CD14-positive monocyte (primary cell): Measurements from ENCODE around the gene TEAD2. TPM values are rescaled to one million over a fixed set of nuclear protein-coding genes. Genes with fewer than 3 reads are reported as not detected.

ENCODE experiments used
- DNase-seq, 3 donors: peaks; one replicate each; pipeline ENCODE4 v3.0.0-alpha.2; 2011 to 2022
- H2AFZ ChIP-seq: 2 replicates; pipeline ENCODE4 v1.6.0; 2012; ENCODE audit warnings: mild to moderate bottlenecking, low read depth, low read length, inconsistent platforms; ENCODE audit not compliant: insufficient read depth, poor library complexity, severe bottlenecking
- H3K27ac ChIP-seq, 2 donors: 1 replicate in 1 of 2; 2 replicates in 1 of 2; pipeline ENCODE4 v1.5.1; 2012 to 2013; ENCODE audit warnings: low read length in 2 of 2, control low read depth in 1 of 2, inconsistent platforms in 1 of 2, low read depth in 1 of 2, mild to moderate bottlenecking in 1 of 2
- H3K27me3 ChIP-seq, 2 donors: one replicate each; pipeline versions ENCODE4 v1.6.0 to v1.6.1; 2011 to 2013; ENCODE audit warnings: low read length in 2 of 2; ENCODE audit not compliant: control insufficient read depth in 2 of 2, insufficient read depth in 2 of 2
- H3K36me3 ChIP-seq, 2 donors: replicated peaks in 1 of 2; 1 replicate in 1 of 2; 2 replicates in 1 of 2; pipeline versions ENCODE4 v1.5.1 to v1.6.1; 2012 to 2013; ENCODE audit warnings: low read length in 2 of 2, control low read depth in 1 of 2, inconsistent platforms in 1 of 2, mild to moderate bottlenecking in 1 of 2; ENCODE audit not compliant: insufficient read depth in 2 of 2, control insufficient read depth in 1 of 2
- H3K4me1 ChIP-seq, 2 donors: 1 replicate in 1 of 2; 2 replicates in 1 of 2; pipeline versions ENCODE4 v1.5.1 to v1.6.1; 2012 to 2013; ENCODE audit warnings: low read length in 2 of 2, control low read depth in 1 of 2, inconsistent platforms in 1 of 2, mild to moderate bottlenecking in 1 of 2, moderate library complexity in 1 of 2; ENCODE audit not compliant: insufficient read depth in 2 of 2, control insufficient read depth in 1 of 2
- H3K4me2 ChIP-seq: replicated peaks from 2 replicates; pipeline ENCODE3; 2012; ENCODE audit warnings: low read length, moderate library complexity, mild to moderate bottlenecking; ENCODE audit not compliant: poor library complexity, severe bottlenecking; ENCODE audit errors: extremely low read depth
- H3K4me3 ChIP-seq, 3 experiments: fragments of 200-600 bp in 1 of 3; sonication (generic) in 1 of 3; replicated peaks in 1 of 3; 1 replicate in 2 of 3; 2 replicates in 1 of 3; pipeline ENCODE4 v1.5.1; 2011 to 2013; ENCODE audit warnings: low read length in 3 of 3, mild to moderate bottlenecking in 3 of 3, control low read depth in 2 of 3, low read depth in 2 of 3, inconsistent platforms in 1 of 3, moderate library complexity in 1 of 3
- H3K79me2 ChIP-seq: 2 replicates; pipeline ENCODE4 v1.6.0; 2012; ENCODE audit warnings: mild to moderate bottlenecking, control low read depth, inconsistent platforms, low read length, moderate library complexity; ENCODE audit not compliant: insufficient read depth
- H3K9ac ChIP-seq: 2 replicates; pipeline ENCODE4 v1.6.0; 2017; ENCODE audit warnings: low read length, mild to moderate bottlenecking; ENCODE audit not compliant: insufficient read depth, poor library complexity, severe bottlenecking
- H3K9me3 ChIP-seq, 2 donors: replicated peaks in 1 of 2; 1 replicate in 1 of 2; 2 replicates in 1 of 2; pipeline versions ENCODE4 v1.5.1 to v1.6.1; 2012 to 2013; ENCODE audit warnings: low read length in 2 of 2, control low read depth in 1 of 2; ENCODE audit not compliant: control insufficient read depth in 1 of 2, insufficient read depth in 1 of 2
- H4K20me1 ChIP-seq: 2 replicates; pipeline ENCODE4 v1.6.0; 2012; ENCODE audit warnings: mild to moderate bottlenecking, low read length, control low read depth, moderate library complexity; ENCODE audit not compliant: insufficient read depth
- H3K27ac Mint-ChIP-seq, 7 donors: one replicate each; pipeline ENCODE4 v1.8.0; 2020; ENCODE audit warnings: mild to moderate bottlenecking in 7 of 7, mixed read lengths in 7 of 7, moderate library complexity in 6 of 7, inconsistent platforms in 2 of 7
- H3K27me3 Mint-ChIP-seq, 3 donors: one replicate each; pipeline ENCODE4 v1.8.0; 2021 to 2022; ENCODE audit warnings: low read depth in 3 of 3, mild to moderate bottlenecking in 3 of 3, mixed read lengths in 3 of 3, moderate library complexity in 3 of 3, inconsistent platforms in 1 of 3
- H3K36me3 Mint-ChIP-seq, 2 donors: one replicate each; pipeline ENCODE4 v1.8.0; 2020; ENCODE audit warnings: mixed read lengths in 2 of 2, inconsistent platforms in 1 of 2, mild to moderate bottlenecking in 1 of 2
- H3K4me1 Mint-ChIP-seq: one replicate; pipeline ENCODE4 v1.8.0; 2020; ENCODE audit warnings: mild to moderate bottlenecking, mixed read lengths
- H3K4me3 Mint-ChIP-seq, 2 donors: one replicate each; pipeline ENCODE4 v1.8.0; 2020; ENCODE audit warnings: mild to moderate bottlenecking in 2 of 2, mixed read lengths in 2 of 2, moderate library complexity in 1 of 2
- H3K9me3 Mint-ChIP-seq, 7 donors: one replicate each; pipeline ENCODE4 v1.8.0; 2020 to 2022; ENCODE audit warnings: mixed read lengths in 7 of 7, mild to moderate bottlenecking in 6 of 7, moderate library complexity in 6 of 7, inconsistent platforms in 2 of 7
- WGBS: methylation state at CpG from one replicate; pipeline ENCODE4 v1.1.5; 2013; ENCODE audit warnings: missing lambda C conversion rate; ENCODE audit not compliant: insufficient coverage; 5-methylcytosine and 5-hydroxymethylcytosine counted together
- intact Hi-C, 2 donors: fragments of 100-400 bp; cut with micrococcal nuclease; formaldehyde crosslinking; loops; one replicate each; pipeline versions ENCODE4 v1.15.0 to v1.15.1; 2023
- polyA plus RNA-seq, 3 donors: library from polyadenylated mRNA; depleted of rRNA in 1 of 3; unstranded in 2 of 3; stranded (reverse) in 1 of 3; fragments of 300-500 nt in 2 of 3; fragments of >200 nt in 1 of 3; fragmentation: Illumina TruSeq in 2 of 3; gene quantifications; 1 replicate in 2 of 3; 2 replicates in 1 of 3; pipeline ENCODE4 v1.2.3, GENCODE V29; 2012 to 2021
- TF ChIP-seq, protein P1 (sequence below): fragments of 200-600 bp; IDR thresholded peaks from one replicate; pipeline ENCODE4 v1.8.0; 2022; ENCODE audit warnings: antibody characterized with exemption, mild to moderate bottlenecking

The TEAD2 gene
- polyA plus RNA-seq, 3 donors: not detected

DNA sequence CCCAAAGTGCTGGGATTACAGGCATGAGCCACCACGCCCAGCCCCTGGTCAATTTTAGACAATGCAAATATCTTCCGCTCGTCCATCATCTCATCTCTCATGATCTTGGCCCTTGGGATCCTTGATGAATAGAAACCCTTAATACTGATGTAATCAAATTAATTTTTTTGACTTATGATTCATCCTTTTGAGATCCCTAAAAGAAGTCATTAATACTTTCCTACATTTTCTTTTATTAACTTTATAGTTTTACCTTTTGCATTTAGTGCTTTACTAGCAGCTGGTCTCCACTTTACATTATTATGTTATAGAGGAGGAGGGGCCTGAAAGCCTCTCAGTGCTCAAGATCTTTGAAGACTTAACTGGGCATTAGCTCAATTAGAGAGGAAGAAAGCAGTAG lies 18.2 kb upstream of the TEAD2 start:
- Histone ChIP-seq H3K9me3 (peaks cover 0 to 8% of the 10 kb centered on the region in 2 donors), H4K20me1 (no peaks in the 10 kb centered on the region), H3K4me2 (no peak overlapping the region), H3K36me3 (no peaks in the 10 kb centered on the region), H3K4me1 (no peaks in the 10 kb centered on the region), H3K9ac (no peak overlapping the region), H3K79me2 (no peaks in the 10 kb centered on the region), H2AFZ (no peak overlapping the region), H3K27me3 (peaks cover 0 to 3% of the 10 kb centered on the region in 2 donors), H3K4me3 (no peak overlapping the region), H3K27ac (no peak overlapping the region)
- Mint-ChIP-seq H3K27me3 (peaks cover 12 to 18% (median 14%) of the 10 kb centered on the region in 3 donors), H3K36me3 (no peaks in the 10 kb centered on the region), H3K27ac (no peak overlapping the region), H3K9me3 (peaks cover 3 to 19% (median 10%) of the 10 kb centered on the region in 7 donors), H3K4me1 (no peaks in the 10 kb centered on the region), H3K4me3 (no peak overlapping the region)
- TF ChIP-seq, protein P1, sequence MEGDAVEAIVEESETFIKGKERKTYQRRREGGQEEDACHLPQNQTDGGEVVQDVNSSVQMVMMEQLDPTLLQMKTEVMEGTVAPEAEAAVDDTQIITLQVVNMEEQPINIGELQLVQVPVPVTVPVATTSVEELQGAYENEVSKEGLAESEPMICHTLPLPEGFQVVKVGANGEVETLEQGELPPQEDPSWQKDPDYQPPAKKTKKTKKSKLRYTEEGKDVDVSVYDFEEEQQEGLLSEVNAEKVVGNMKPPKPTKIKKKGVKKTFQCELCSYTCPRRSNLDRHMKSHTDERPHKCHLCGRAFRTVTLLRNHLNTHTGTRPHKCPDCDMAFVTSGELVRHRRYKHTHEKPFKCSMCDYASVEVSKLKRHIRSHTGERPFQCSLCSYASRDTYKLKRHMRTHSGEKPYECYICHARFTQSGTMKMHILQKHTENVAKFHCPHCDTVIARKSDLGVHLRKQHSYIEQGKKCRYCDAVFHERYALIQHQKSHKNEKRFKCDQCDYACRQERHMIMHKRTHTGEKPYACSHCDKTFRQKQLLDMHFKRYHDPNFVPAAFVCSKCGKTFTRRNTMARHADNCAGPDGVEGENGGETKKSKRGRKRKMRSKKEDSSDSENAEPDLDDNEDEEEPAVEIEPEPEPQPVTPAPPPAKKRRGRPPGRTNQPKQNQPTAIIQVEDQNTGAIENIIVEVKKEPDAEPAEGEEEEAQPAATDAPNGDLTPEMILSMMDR: no peak
- WGBS: no CpG with 5 or more reads among the region's 3 CpGs
- intact Hi-C loops: no loop called here
- DNase-seq: no peak

DNA sequence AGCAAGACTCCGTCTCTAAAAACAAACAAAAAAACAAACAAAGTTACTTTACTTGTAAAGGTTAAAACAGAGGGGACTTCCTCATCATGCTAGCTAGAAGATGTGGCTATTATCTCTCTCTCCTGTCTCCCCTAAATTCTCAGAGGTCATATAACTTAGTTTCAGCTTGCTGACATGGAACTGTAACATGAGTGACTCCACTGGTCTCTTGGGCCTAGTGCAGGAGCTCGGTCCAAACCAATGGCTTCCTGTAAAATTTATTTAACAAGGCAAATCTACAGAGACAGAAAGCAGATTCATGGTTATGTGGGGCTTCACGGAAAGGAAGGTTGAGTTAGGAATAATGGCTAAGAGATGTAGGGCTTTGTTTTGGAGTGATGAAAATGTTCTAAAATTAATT lies 16.3 kb upstream of the TEAD2 start:
- Histone ChIP-seq H4K20me1 (no peaks in the 10 kb centered on the region), H3K79me2 (no peaks in the 10 kb centered on the region), H3K4me1 (no peaks in the 10 kb centered on the region), H3K9me3 (peaks cover 0 to 8% of the 10 kb centered on the region in 2 donors), H3K27me3 (peaks cover 0 to 3% of the 10 kb centered on the region in 2 donors), H3K36me3 (no peaks in the 10 kb centered on the region), H3K4me3 (no peak overlapping the region), H3K4me2 (no peak overlapping the region), H3K9ac (no peak overlapping the region), H2AFZ (no peak overlapping the region), H3K27ac (no peak overlapping the region)
- peaks cover 3 to 17% (median 10%) of the 10 kb centered on the region in 7 donors for H3K9me3 Mint-ChIP-seq
- intact Hi-C loops: loop anchor here in 1 of 2 donors (10.0 kb wide), 1 partner anchor 46 kb away; the partner anchor contains the start of genes GFY and PTH2
- H3K4me1 Mint-ChIP-seq: no peaks in the 10 kb centered on the region
- no peak for DNase-seq
- TF ChIP-seq, protein P1: no peak
- WGBS: 90% methylated on average over 2 of the region's 3 CpGs
- H3K27ac Mint-ChIP-seq: no peak overlapping the region
- no peak overlapping the region for H3K4me3 Mint-ChIP-seq
- H3K27me3 Mint-ChIP-seq: peaks cover 9 to 12% (median 10%) of the 10 kb centered on the region in 3 donors
- no peaks in the 10 kb centered on the region for H3K36me3 Mint-ChIP-seq
